Neural cell (in vitro differentiated cells): ENCODE data around the gene ZNF672. TPM values are rescaled to one million over a fixed set of nuclear protein-coding genes. Genes with fewer than 3 reads are reported as not detected.

Source experiments
- H2AFZ ChIP-seq: fragments of 200-600, 300-800 bp; sonication (generic), shearing (Covaris generic); 2 replicates; pipeline ENCODE4 v1.6.0; 2014; ENCODE audit warnings: low read depth, mild to moderate bottlenecking, antibody characterized with exemption, low read length, moderate library complexity
- H3F3A ChIP-seq: fragments of 200-600 bp; shearing (Covaris generic); 2 replicates; pipeline ENCODE4 v1.6.1; 2016; ENCODE audit warnings: mild to moderate bottlenecking, moderate library complexity, mixed read lengths, antibody characterized with exemption, low read length; ENCODE audit not compliant: insufficient read depth, poor library complexity, severe bottlenecking
- H3K27ac ChIP-seq: fragments of 200-600, 300-800 bp; sonication (generic), shearing (Covaris generic); 2 replicates; pipeline ENCODE4 v1.5.1; 2014; ENCODE audit warnings: mild to moderate bottlenecking, low read length, moderate library complexity
- H3K27me3 ChIP-seq: fragments of 300-800, 200-600 bp; sonication (generic), shearing (Covaris generic); 2 replicates; pipeline ENCODE4 v1.6.0; 2014; ENCODE audit warnings: mild to moderate bottlenecking, low read depth, low read length, moderate library complexity; ENCODE audit not compliant: insufficient read depth
- H3K36me3 ChIP-seq: fragments of 300-800, 200-600 bp; sonication (generic), shearing (Covaris generic); 2 replicates; pipeline ENCODE4 v1.5.1; 2014; ENCODE audit warnings: mild to moderate bottlenecking, antibody characterized with exemption, low read length, moderate library complexity; ENCODE audit not compliant: insufficient read depth
- H3K4me2 ChIP-seq: fragments of 300-800, 200-600 bp; sonication (generic), shearing (Covaris generic); 2 replicates; pipeline ENCODE4 v1.6.0; 2014; ENCODE audit warnings: mild to moderate bottlenecking, low read length
- H3K4me3 ChIP-seq: fragments of 300-800, 200-600 bp; sonication (generic), shearing (Covaris generic); 2 replicates; pipeline ENCODE4 v1.5.1; 2014; ENCODE audit warnings: mild to moderate bottlenecking, low read length, moderate library complexity
- H3K79me2 ChIP-seq: fragments of 200-600 bp; shearing (Covaris generic); replicated peaks from 2 replicates; pipeline ENCODE4 v1.6.0; 2014; ENCODE audit warnings: mild to moderate bottlenecking, low read length, moderate library complexity; ENCODE audit not compliant: insufficient read depth
- H3K9ac ChIP-seq: fragments of 300-800, 200-600 bp; sonication (generic), shearing (Covaris generic); 2 replicates; pipeline ENCODE4 v1.6.1; 2016; ENCODE audit warnings: mild to moderate bottlenecking, low read length, mixed read lengths
- H3K9me2 ChIP-seq: fragments of 200-600 bp; shearing (Covaris generic); 2 replicates; pipeline ENCODE4 v1.6.1; 2016; ENCODE audit warnings: mild to moderate bottlenecking, low read length, mixed read lengths; ENCODE audit not compliant: insufficient read depth
- H3K9me3 ChIP-seq: fragments of 200-600, 300-800 bp; sonication (generic), shearing (Covaris generic); 2 replicates; pipeline ENCODE4 v1.6.1; 2016; ENCODE audit warnings: mild to moderate bottlenecking, mixed run types, low read length, moderate library complexity, mixed read lengths
- H4K20me1 ChIP-seq: fragments of 200-600 bp; shearing (Covaris generic); 2 replicates; pipeline ENCODE4 v1.6.1; 2016; ENCODE audit warnings: mild to moderate bottlenecking, mixed run types; ENCODE audit not compliant: insufficient read depth
- CTCF ChIP-seq: fragments of 450-650 bp; IDR thresholded peaks from 2 replicates; pipeline ENCODE4 v1.5.1; 2014; ENCODE audit warnings: antibody characterized with exemption, mild to moderate bottlenecking, moderate library complexity; ENCODE audit not compliant: poor library complexity, severe bottlenecking
- EP300 ChIP-seq: fragments of 450-650 bp; conservative IDR thresholded peaks from 2 replicates; pipeline ENCODE4 v1.6.1; 2014; ENCODE audit warnings: antibody characterized with exemption, mild to moderate bottlenecking, moderate library complexity; ENCODE audit not compliant: poor library complexity, severe bottlenecking
- EZH2 ChIP-seq: fragments of 200-600, 300-800 bp; shearing (Covaris generic), sonication (generic); IDR thresholded peaks from 2 replicates; pipeline ENCODE4 v1.6.1; 2014; ENCODE audit warnings: antibody characterized with exemption, low read length, borderline replicate concordance, mild to moderate bottlenecking; ENCODE audit not compliant: insufficient read depth, poor library complexity, severe bottlenecking
- MXI1 ChIP-seq: fragments of 450-650 bp; conservative IDR thresholded peaks from 2 replicates; pipeline ENCODE4 v1.6.1; 2014; ENCODE audit warnings: antibody characterized with exemption, mild to moderate bottlenecking; ENCODE audit not compliant: poor library complexity, severe bottlenecking
- POLR2AphosphoS5 ChIP-seq: IDR thresholded peaks from 2 replicates; pipeline ENCODE4 v1.6.1; 2012
- RAD21 ChIP-seq: fragments of 450-650 bp; conservative IDR thresholded peaks from 2 replicates; pipeline ENCODE4 v1.6.1; 2014; ENCODE audit warnings: antibody characterized with exemption, mild to moderate bottlenecking, moderate library complexity
- REST ChIP-seq: IDR thresholded peaks from 2 replicates; pipeline ENCODE4 v1.6.1; 2012; ENCODE audit warnings: borderline replicate concordance
- SMC3 ChIP-seq: fragments of 450-650 bp; conservative IDR thresholded peaks from 2 replicates; pipeline ENCODE4 v1.6.1; 2014; ENCODE audit warnings: antibody characterized with exemption, mild to moderate bottlenecking, moderate library complexity; ENCODE audit not compliant: poor library complexity
- TAF1 ChIP-seq: IDR thresholded peaks from 2 replicates; pipeline ENCODE4 v1.6.1; 2012; ENCODE audit warnings: low read depth
- polyA plus RNA-seq: library from polyadenylated mRNA; depleted of rRNA; stranded (reverse); fragments of >200 nt; gene quantifications from 2 replicates; pipeline ENCODE4 v1.2.3, GENCODE V29; 2014

The ZNF672 gene
- polyA plus RNA-seq, 1 donor from 2014 or later: 22.9 TPM

DNA sequence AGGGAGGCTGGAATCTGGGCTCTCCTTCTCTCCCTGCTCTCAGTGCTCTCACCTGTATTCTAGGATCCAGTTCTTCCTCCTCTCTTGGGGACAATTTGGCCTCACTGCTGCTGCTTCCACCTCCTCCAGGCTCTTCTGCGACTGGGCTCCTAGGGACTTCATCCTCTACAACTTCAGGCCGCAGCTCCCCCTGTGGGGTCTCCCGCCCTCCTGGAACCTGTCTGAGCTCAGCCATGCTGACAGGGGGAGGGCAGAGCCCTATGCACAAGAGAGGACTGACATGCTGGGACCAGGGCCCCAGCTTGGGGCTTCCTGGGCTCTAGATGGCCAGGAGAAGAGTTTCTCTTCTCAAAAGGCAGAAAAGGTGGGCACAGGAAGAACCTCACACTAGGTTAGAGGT is 13.3 kb upstream of the ZNF672 start:
- H3K27ac ChIP-seq: no peak overlapping the region
- H3K9ac ChIP-seq: peak overlapping the region; percentile 85
- no peaks in the 10 kb centered on the region for H3K27me3 ChIP-seq
- H4K20me1 ChIP-seq: no peaks in the 10 kb centered on the region
- peak overlapping the region; percentile 92 for H3K4me2 ChIP-seq
- peaks cover 3% of the 10 kb centered on the region for H3F3A ChIP-seq
- H3K9me3 ChIP-seq: no peaks in the 10 kb centered on the region
- peaks cover 42% of the 10 kb centered on the region for H3K79me2 ChIP-seq
- H3K9me2 ChIP-seq: no peaks in the 10 kb centered on the region
- peak overlapping the region; percentile 82 for H3K4me3 ChIP-seq
- no peak overlapping the region for H2AFZ ChIP-seq
- no peak for TF ChIP-seq POLR2AphosphoS5
- TF ChIP-seq EZH2: no peak
- no peak for TF ChIP-seq CTCF
- TF ChIP-seq SMC3: no peak
- no peak for TF ChIP-seq EP300
- no peak for TF ChIP-seq RAD21
- no peak for TF ChIP-seq REST
- TF ChIP-seq MXI1: no peak
- no peak for TF ChIP-seq TAF1
- H3K36me3 ChIP-seq: no peaks in the 10 kb centered on the region

DNA sequence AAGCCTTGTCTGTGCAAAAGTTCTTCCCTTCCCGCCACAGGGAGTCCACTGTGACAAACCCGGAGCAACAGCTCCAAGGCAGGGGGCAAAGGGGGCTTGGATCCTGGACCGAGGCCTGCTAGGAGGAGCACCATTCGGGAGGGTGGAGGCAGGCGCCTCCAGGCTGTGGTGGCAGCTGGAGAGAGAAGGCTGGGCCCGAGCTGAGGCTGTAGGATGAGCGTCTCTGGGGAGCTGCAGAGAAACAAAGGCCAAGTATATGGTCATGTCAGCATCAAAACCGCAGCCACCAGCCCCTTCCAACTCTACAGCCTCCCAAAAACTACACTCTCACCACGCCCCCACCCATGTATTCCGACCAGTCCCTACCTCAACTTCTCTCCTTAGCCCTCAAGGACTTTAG is 12.9 kb upstream of the ZNF672 start:
- Histone ChIP-seq H4K20me1 (no peaks in the 10 kb centered on the region), H2AFZ (peak overlapping the region; percentile 89), H3K9me2 (no peaks in the 10 kb centered on the region), H3K9me3 (no peaks in the 10 kb centered on the region), H3K79me2 (peaks cover 38% of the 10 kb centered on the region), H3K36me3 (no peaks in the 10 kb centered on the region), H3K9ac (peak overlapping the region; percentile 85), H3K27ac (peak overlapping the region; percentile 83), H3F3A (peaks cover 3% of the 10 kb centered on the region), H3K4me3 (peak overlapping the region; percentile 82), H3K4me2 (peak overlapping the region; percentile 92), H3K27me3 (no peaks in the 10 kb centered on the region)
- TF ChIP-seq RAD21 (no peak), CTCF (no peak), EP300 (no peak), REST (no peak), EZH2 (no peak), MXI1 (no peak), SMC3 (no peak), POLR2AphosphoS5 (no peak), TAF1 (no peak)
